Measurements from ENCODE around the gene SAMSN1.

SAMSN1 gene

GRCh38 chr21:14527696-14528652, 18.1 kb downstream of the SAMSN1 start:
- TF ChIP-seq GATA2 (IDR thresholded peaks at IDR 0.05; ENCODE audit: low read depth, low read length) (no peak), GATA3 (IDR thresholded peaks at IDR 0.05; ENCODE audit: low read depth, low read length) (no peak)

GRCh38 chr21:14526836-14527695, 19.0 kb downstream of the SAMSN1 start:
- no peak for TF ChIP-seq GATA2 (IDR thresholded peaks at IDR 0.05; ENCODE audit: low read depth, low read length)
- TF ChIP-seq GATA3 (IDR thresholded peaks at IDR 0.05; ENCODE audit: low read depth, low read length): no peak

- TF ChIP-seq GATA2 (IDR thresholded peaks at IDR 0.05; ENCODE audit: low read depth, low read length): no peak
- TF ChIP-seq GATA3 (IDR thresholded peaks at IDR 0.05; ENCODE audit: low read depth, low read length): no peak
Measured at GRCh38 chr21:14526199-14526598, 19.9 kb downstream of the SAMSN1 start.

- TF ChIP-seq GATA2 (IDR thresholded peaks at IDR 0.05; ENCODE audit: low read depth, low read length) (no peak), GATA3 (IDR thresholded peaks at IDR 0.05; ENCODE audit: low read depth, low read length) (no peak)
Measured at GRCh38 chr21:14523234-14523633, 22.9 kb downstream of the SAMSN1 start.

GRCh38 chr21:14522736-14523135, 23.4 kb downstream of the SAMSN1 start:
- no peak for TF ChIP-seq GATA3 (IDR thresholded peaks at IDR 0.05; ENCODE audit: low read depth, low read length)
- no peak for TF ChIP-seq GATA2 (IDR thresholded peaks at IDR 0.05; ENCODE audit: low read depth, low read length)

- TF ChIP-seq GATA2 (IDR thresholded peaks at IDR 0.05; ENCODE audit: low read depth, low read length) (no peak), GATA3 (IDR thresholded peaks at IDR 0.05; ENCODE audit: low read depth, low read length) (no peak)
Measured at GRCh38 chr21:14520535-14520934, 25.6 kb downstream of the SAMSN1 start.

GRCh38 chr21:14519000-14519399, 27.1 kb downstream of the SAMSN1 start:
- no peak for TF ChIP-seq GATA3 (IDR thresholded peaks at IDR 0.05; ENCODE audit: low read depth, low read length)
- no peak for TF ChIP-seq GATA2 (IDR thresholded peaks at IDR 0.05; ENCODE audit: low read depth, low read length)

GRCh38 chr21:14513804-14514203, 32.3 kb downstream of the SAMSN1 start:
- no peak for TF ChIP-seq GATA2 (IDR thresholded peaks at IDR 0.05; ENCODE audit: low read depth, low read length)
- TF ChIP-seq GATA3 (IDR thresholded peaks at IDR 0.05; ENCODE audit: low read depth, low read length): no peak

GRCh38 chr21:14500873-14501272, 45.2 kb downstream of the SAMSN1 start:
- TF ChIP-seq GATA2 (IDR thresholded peaks at IDR 0.05; ENCODE audit: low read depth, low read length) (no peak), GATA3 (IDR thresholded peaks at IDR 0.05; ENCODE audit: low read depth, low read length) (no peak)

- no peak for TF ChIP-seq GATA3 (IDR thresholded peaks at IDR 0.05; ENCODE audit: low read depth, low read length)
- TF ChIP-seq GATA2 (IDR thresholded peaks at IDR 0.05; ENCODE audit: low read depth, low read length): no peak
Measured at GRCh38 chr21:14499316-14499715, 46.8 kb downstream of the SAMSN1 start.

GRCh38 chr21:14497825-14498224, 48.3 kb downstream of the SAMSN1 start:
- TF ChIP-seq GATA3 (IDR thresholded peaks at IDR 0.05; ENCODE audit: low read depth, low read length) (no peak), GATA2 (IDR thresholded peaks at IDR 0.05; ENCODE audit: low read depth, low read length) (no peak)

- TF ChIP-seq GATA3 (IDR thresholded peaks at IDR 0.05; ENCODE audit: low read depth, low read length): no peak
- TF ChIP-seq GATA2 (IDR thresholded peaks at IDR 0.05; ENCODE audit: low read depth, low read length): no peak
Measured at GRCh38 chr21:14495075-14495474, 51.0 kb downstream of the SAMSN1 start.

GRCh38 chr21:14493731-14494130, 52.4 kb downstream of the SAMSN1 start:
- TF ChIP-seq GATA3 (IDR thresholded peaks at IDR 0.05; ENCODE audit: low read depth, low read length) (no peak), GATA2 (IDR thresholded peaks at IDR 0.05; ENCODE audit: low read depth, low read length) (no peak)

- TF ChIP-seq GATA3 (IDR thresholded peaks at IDR 0.05; ENCODE audit: low read depth, low read length) (no peak), GATA2 (IDR thresholded peaks at IDR 0.05; ENCODE audit: low read depth, low read length) (no peak)
Measured at GRCh38 chr21:14492931-14493330, 53.2 kb downstream of the SAMSN1 start.
